ENCODE data around the gene ZNF613. TPM values are rescaled to one million over a fixed set of nuclear protein-coding genes. Genes with fewer than 3 reads are reported as not detected.

Gene ZNF613
- total and polyA plus RNA-seq, 2 experiments from 2014 or later = 13.8 to 18.1 TPM

- ATAC-seq (no peak), DNase-seq (ENCODE audit: low spot score) (no peak)
- Histone ChIP-seq H4K20me1 (replicated peaks; ENCODE audit: insufficient read depth) (no peaks in the 10 kb centered on the region), H3K27ac (ENCODE audit: low read depth) (no peak overlapping the region), H3K27me3 (ENCODE audit: insufficient read depth) (no peaks in the 10 kb centered on the region), H3K79me2 (replicated peaks; ENCODE audit: insufficient read depth) (no peaks in the 10 kb centered on the region), H3K36me3 (ENCODE audit: insufficient read depth) (peaks cover 66% of the 10 kb centered on the region), H3K4me2 (no peak overlapping the region), H3K9me2 (ENCODE audit: insufficient read depth) (no peaks in the 10 kb centered on the region), H3F3A (replicated peaks; ENCODE audit: low read depth) (no peaks in the 10 kb centered on the region), H2AFZ (no peak overlapping the region), H3K4me3 (no peak overlapping the region; the same call in 1 of the 2 replicates), H3K4me1 (ENCODE audit: insufficient read depth) (no peaks in the 10 kb centered on the region)
- Mint-ChIP-seq H3K4me1 (no peaks in the 10 kb centered on the region), H3K4me3 (no peak overlapping the region), H3K27ac (no peak overlapping the region), H3K9me3 (peaks cover 95% of the 10 kb centered on the region), H3K36me3 (ENCODE audit: low read depth) (peaks cover 91% of the 10 kb centered on the region), H3K27me3 (ENCODE audit: insufficient read depth, low read depth, poor library complexity) (peaks cover 1% of the 10 kb centered on the region)
- no peak for TF ChIP-seq REST (IDR thresholded peaks at IDR 0.05; ENCODE audit: unreplicated experiment)
- no peak for TF ChIP-seq ZNF462 (CRISPR knock-in tag; IDR thresholded peaks at IDR 0.05)
- TF ChIP-seq EZH2phosphoT487 (IDR thresholded peaks at IDR 0.05; ENCODE audit: unreplicated experiment) = no peak
- TF ChIP-seq EZH2 (IDR thresholded peaks at IDR 0.05; ENCODE audit: low read depth, unreplicated experiment) = no peak
- TF ChIP-seq CREB1 (CRISPR knock-in tag; IDR thresholded peaks at IDR 0.05; ENCODE audit: low read depth) = no peak
- no peak for TF ChIP-seq ZNF114 (CRISPR knock-in tag; IDR thresholded peaks at IDR 0.05)
- TF ChIP-seq ZNF331 (CRISPR knock-in tag; IDR thresholded peaks at IDR 0.05; ENCODE audit: low read depth) = no peak
- TF ChIP-seq POLR2AphosphoS5 (IDR thresholded peaks at IDR 0.05; ENCODE audit: low read depth) = no peak
- no peak for TF ChIP-seq NANOG (IDR thresholded peaks at IDR 0.05; ENCODE audit: borderline replicate concordance)
- no peak for TF ChIP-seq STAT1 (IDR thresholded peaks at IDR 0.05; ENCODE audit: unreplicated experiment)
- TF ChIP-seq ETS1 (IDR thresholded peaks at IDR 0.05) = no peak
- TF ChIP-seq CTCF (conservative IDR thresholded peaks at IDR 0.05; ENCODE audit: low read depth in 2 of 2) = no peak
- TF ChIP-seq JUNB (IDR thresholded peaks at IDR 0.05; ENCODE audit: unreplicated experiment) = no peak
Observed at GRCh38 chr19:51994048-51994644, 66.9 kb downstream of the ZNF613 start.
